Measurements from ENCODE around the gene ATP13A3.
"Not testable (repeated sequence)": the region's sequence is repeated elsewhere in the genome, so short reads cannot be mapped to it uniquely, and the experiment has no call there.

The ATP13A3 gene

DNA sequence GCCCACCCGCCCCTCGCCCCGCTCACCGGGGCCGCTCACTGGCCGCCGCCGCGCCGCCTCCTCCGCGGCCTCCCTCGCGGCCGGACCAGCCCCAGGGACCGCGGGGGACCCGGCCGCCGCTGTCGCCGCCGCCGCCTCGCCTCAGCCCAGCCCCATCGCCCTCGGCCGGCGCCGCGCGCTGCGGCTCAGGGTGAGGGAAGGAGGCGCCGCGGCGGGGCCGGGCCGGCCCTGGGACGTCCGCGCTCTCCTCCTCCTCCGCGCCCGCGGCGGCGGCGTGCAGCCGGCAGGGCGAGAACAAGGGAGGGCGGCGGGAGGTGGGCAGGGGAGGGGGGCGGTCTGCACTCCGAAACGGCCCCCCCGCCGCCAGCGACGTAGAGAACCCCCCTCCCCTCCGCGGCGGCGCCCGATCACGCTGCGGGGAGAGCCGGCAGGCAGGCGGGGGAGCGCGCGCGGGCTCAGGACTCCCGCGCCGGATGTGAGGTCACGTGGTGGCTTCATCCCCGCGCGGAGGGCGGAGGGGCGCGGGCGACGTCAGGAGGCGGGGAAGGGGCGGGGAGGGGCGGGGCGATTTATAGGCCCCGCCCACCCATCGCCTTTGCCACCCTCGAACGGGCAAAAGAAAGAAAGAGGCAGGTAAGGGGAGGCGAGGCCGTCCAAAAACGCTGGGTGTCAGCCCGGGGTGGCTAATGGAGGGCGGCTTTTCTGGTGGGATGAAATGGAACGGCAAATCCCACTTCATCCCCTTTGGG, at the start of gene ATP13A3:
TSS of gene ATP13A3 (minus strand) at position 463 of the 749 bp plus-strand sequence. CDS start 24,812 bp downstream, outside the sequence.
- Mint-ChIP-seq H3K9me3 (no peaks in the 10 kb centered on the region), H3K36me3 (ENCODE audit: low read depth) (peaks cover 22% of the 10 kb centered on the region), H3K27ac (peak within 1 kb of the TSS; percentile 92), H3K4me3 (peak within 1 kb of the TSS; percentile 85), H3K4me1 (ENCODE audit: low read depth) (peaks cover 69% of the 10 kb centered on the region), H3K27me3 (no peaks in the 10 kb centered on the region)
- intact Hi-C loops (cut with micrococcal nuclease) = loop anchor here (5.0 kb wide), 1 partner anchor 86 kb away; no protein-coding TSS in a partner anchor

GRCh38 chr3:194535199-194535598, 48.4 kb upstream of the ATP13A3 start:
- peaks cover 16% of the 10 kb centered on the region for H3K9me3 Mint-ChIP-seq
- H3K4me1 Mint-ChIP-seq (ENCODE audit: low read depth) = peaks cover 36% of the 10 kb centered on the region

GRCh38 chr3:194534243-194534642, 47.4 kb upstream of the ATP13A3 start:
- Mint-ChIP-seq H3K36me3 (ENCODE audit: low read depth) (peaks cover 6% of the 10 kb centered on the region), H3K27ac (no peak overlapping the region), H3K27me3 (no peaks in the 10 kb centered on the region), H3K4me3 (no peak overlapping the region), H3K4me1 (ENCODE audit: low read depth) (peaks cover 28% of the 10 kb centered on the region), H3K9me3 (peaks cover 16% of the 10 kb centered on the region)
- intact Hi-C loops (cut with micrococcal nuclease) = no loop called here

More at GRCh38 chr3:194535199-194535598, 48.4 kb upstream of the ATP13A3 start:
- intact Hi-C loops (cut with micrococcal nuclease); H3K4me3 Mint-ChIP-seq; H3K36me3 Mint-ChIP-seq (ENCODE audit: low read depth); H3K27me3 Mint-ChIP-seq: not testable (repeated sequence)
- peak overlapping the region; percentile 6 for H3K27ac Mint-ChIP-seq

DNA sequence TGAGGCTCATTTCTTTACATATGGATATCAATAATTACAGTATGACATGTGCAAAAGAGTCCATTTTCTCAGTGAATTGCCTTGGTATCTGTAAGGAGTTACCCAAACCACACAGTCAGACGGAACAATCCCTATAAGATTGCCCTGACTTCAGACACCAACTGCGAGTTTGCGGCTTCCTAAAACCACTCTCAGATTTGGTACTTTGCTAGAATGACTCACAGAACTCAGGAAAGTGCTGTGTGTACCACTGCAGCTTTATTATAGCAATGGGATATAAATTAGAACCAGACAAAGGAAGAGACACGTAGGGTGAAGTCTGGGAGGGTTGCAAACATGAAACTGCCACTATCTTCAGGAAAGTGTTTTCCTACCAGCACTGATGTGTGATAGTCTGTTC, 45.8 kb upstream of the ATP13A3 start:
- peaks cover 16% of the 10 kb centered on the region for H3K9me3 Mint-ChIP-seq
- intact Hi-C loops (cut with micrococcal nuclease) = loop anchor here (1.0 kb wide), 1 partner anchor 38 kb away; no protein-coding TSS in a partner anchor
- peaks cover 28% of the 10 kb centered on the region for H3K4me1 Mint-ChIP-seq (ENCODE audit: low read depth)
- no peak overlapping the region for H3K4me3 Mint-ChIP-seq
- H3K27ac Mint-ChIP-seq = no peak overlapping the region
- peaks cover 6% of the 10 kb centered on the region for H3K36me3 Mint-ChIP-seq (ENCODE audit: low read depth)
- H3K27me3 Mint-ChIP-seq = no peaks in the 10 kb centered on the region

- H3K4me1 Mint-ChIP-seq (ENCODE audit: low read depth) = peaks cover 34% of the 10 kb centered on the region
- no peaks in the 10 kb centered on the region for H3K36me3 Mint-ChIP-seq (ENCODE audit: low read depth)
- intact Hi-C loops (cut with micrococcal nuclease) = loop anchor here (2.0 kb wide), 1 partner anchor 57 kb away; no protein-coding TSS in a partner anchor
- no peaks in the 10 kb centered on the region for H3K9me3 Mint-ChIP-seq
- no peak overlapping the region for H3K4me3 Mint-ChIP-seq
- H3K27ac Mint-ChIP-seq = peak overlapping the region; percentile 74
- no peaks in the 10 kb centered on the region for H3K27me3 Mint-ChIP-seq
Measured at GRCh38 chr3:194527726-194528125, 40.9 kb upstream of the ATP13A3 start.

- Mint-ChIP-seq H3K4me1 (ENCODE audit: low read depth) (peaks cover 29% of the 10 kb centered on the region), H3K27ac (peak overlapping the region; percentile 74), H3K9me3 (no peaks in the 10 kb centered on the region), H3K4me3 (no peak overlapping the region), H3K36me3 (ENCODE audit: low read depth) (no peaks in the 10 kb centered on the region), H3K27me3 (no peaks in the 10 kb centered on the region)
- intact Hi-C loops (cut with micrococcal nuclease) = loop anchor here (2.0 kb wide), 1 partner anchor 59 kb away; no protein-coding TSS in a partner anchor
Measured at GRCh38 chr3:194526164-194526563, 39.4 kb upstream of the ATP13A3 start.

DNA sequence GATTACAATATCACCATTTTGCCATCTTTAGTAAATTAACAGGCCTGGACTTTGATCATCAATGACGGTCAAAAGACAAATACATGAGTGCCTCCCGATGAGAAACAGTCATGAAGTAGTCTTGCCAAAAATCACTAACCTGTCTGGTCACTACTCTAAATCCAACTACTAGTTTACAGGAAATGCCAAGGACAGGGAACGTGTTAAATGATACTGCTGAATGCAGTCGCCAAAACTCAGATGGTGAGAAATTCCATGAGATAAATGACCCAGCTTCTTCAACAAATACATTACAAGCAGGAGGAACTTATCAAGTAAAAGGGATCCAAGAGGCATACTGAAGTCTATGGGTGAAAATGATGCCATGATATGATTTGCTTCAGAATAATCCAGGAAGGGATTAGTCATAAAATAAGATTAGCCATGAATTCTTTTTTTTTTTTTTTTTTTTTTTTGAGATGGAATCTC, 35.8 kb upstream of the ATP13A3 start:
- intact Hi-C loops (cut with micrococcal nuclease) = loop anchor here (2.0 kb wide), 1 partner anchor 34 kb away; no protein-coding TSS in a partner anchor
- H3K4me3 Mint-ChIP-seq = no peak overlapping the region
- peaks cover 32% of the 10 kb centered on the region for H3K4me1 Mint-ChIP-seq (ENCODE audit: low read depth)
- H3K9me3 Mint-ChIP-seq = no peaks in the 10 kb centered on the region
- H3K27me3 Mint-ChIP-seq = no peaks in the 10 kb centered on the region
- no peak overlapping the region for H3K27ac Mint-ChIP-seq
- H3K36me3 Mint-ChIP-seq (ENCODE audit: low read depth) = no peaks in the 10 kb centered on the region

- intact Hi-C loops (cut with micrococcal nuclease) = loop anchor here (2.0 kb wide), 1 partner anchor 33 kb away; no protein-coding TSS in a partner anchor
Measured at GRCh38 chr3:194521510-194522260, 34.9 kb upstream of the ATP13A3 start.

GRCh38 chr3:194520682-194521162, 33.9 kb upstream of the ATP13A3 start:
- intact Hi-C loops (cut with micrococcal nuclease); H3K4me3 Mint-ChIP-seq; H3K27me3 Mint-ChIP-seq; H3K27ac Mint-ChIP-seq; H3K9me3 Mint-ChIP-seq; H3K36me3 Mint-ChIP-seq (ENCODE audit: low read depth): not testable (repeated sequence)
- H3K4me1 Mint-ChIP-seq (ENCODE audit: low read depth) = peaks cover 19% of the 10 kb centered on the region

More at GRCh38 chr3:194521510-194522260, 34.9 kb upstream of the ATP13A3 start:
- Mint-ChIP-seq H3K4me1 (ENCODE audit: low read depth) (peaks cover 27% of the 10 kb centered on the region), H3K9me3 (no peaks in the 10 kb centered on the region), H3K27me3 (no peaks in the 10 kb centered on the region), H3K27ac (no peak overlapping the region), H3K36me3 (ENCODE audit: low read depth) (no peaks in the 10 kb centered on the region), H3K4me3 (no peak overlapping the region)

DNA sequence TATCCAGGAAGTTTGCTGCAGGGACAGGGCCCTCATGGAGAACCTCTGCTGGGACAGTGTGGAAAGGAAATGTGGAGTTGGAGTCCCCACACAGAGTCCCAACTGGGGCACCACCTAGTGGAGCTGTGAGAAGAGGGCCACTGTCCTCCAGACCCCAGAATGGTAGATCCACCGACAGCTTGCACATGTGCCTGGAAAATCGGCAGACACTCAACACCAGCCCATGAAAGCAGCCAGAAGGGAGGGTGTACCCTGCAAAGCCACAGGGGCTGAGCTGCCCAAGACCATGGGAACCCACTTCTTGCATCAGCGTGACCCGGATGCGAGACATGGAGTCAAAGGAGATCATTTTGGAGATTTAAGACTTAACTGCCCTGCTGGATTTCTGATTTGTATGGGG, 33.4 kb upstream of the ATP13A3 start:
- peaks cover 23% of the 10 kb centered on the region for H3K4me1 Mint-ChIP-seq (ENCODE audit: low read depth)
- H3K27me3 Mint-ChIP-seq; intact Hi-C loops (cut with micrococcal nuclease); H3K4me3 Mint-ChIP-seq; H3K9me3 Mint-ChIP-seq; H3K27ac Mint-ChIP-seq; H3K36me3 Mint-ChIP-seq (ENCODE audit: low read depth): not testable (repeated sequence)

- Mint-ChIP-seq H3K27ac (no peak overlapping the region), H3K4me3 (no peak overlapping the region), H3K4me1 (ENCODE audit: low read depth) (peaks cover 17% of the 10 kb centered on the region), H3K9me3 (no peaks in the 10 kb centered on the region), H3K27me3 (no peaks in the 10 kb centered on the region), H3K36me3 (ENCODE audit: low read depth) (no peaks in the 10 kb centered on the region)
- intact Hi-C loops (cut with micrococcal nuclease) = no loop called here
Measured at GRCh38 chr3:194518652-194519051, 31.9 kb upstream of the ATP13A3 start.

- no peaks in the 10 kb centered on the region for H3K27me3 Mint-ChIP-seq
- no peaks in the 10 kb centered on the region for H3K9me3 Mint-ChIP-seq
- no peak overlapping the region for H3K4me3 Mint-ChIP-seq
- H3K4me1 Mint-ChIP-seq (ENCODE audit: low read depth) = peaks cover 22% of the 10 kb centered on the region
- intact Hi-C loops (cut with micrococcal nuclease) = no loop called here
- H3K27ac Mint-ChIP-seq = no peak overlapping the region
- H3K36me3 Mint-ChIP-seq (ENCODE audit: low read depth) = no peaks in the 10 kb centered on the region
Measured at GRCh38 chr3:194517333-194517732, 30.5 kb upstream of the ATP13A3 start.

DNA sequence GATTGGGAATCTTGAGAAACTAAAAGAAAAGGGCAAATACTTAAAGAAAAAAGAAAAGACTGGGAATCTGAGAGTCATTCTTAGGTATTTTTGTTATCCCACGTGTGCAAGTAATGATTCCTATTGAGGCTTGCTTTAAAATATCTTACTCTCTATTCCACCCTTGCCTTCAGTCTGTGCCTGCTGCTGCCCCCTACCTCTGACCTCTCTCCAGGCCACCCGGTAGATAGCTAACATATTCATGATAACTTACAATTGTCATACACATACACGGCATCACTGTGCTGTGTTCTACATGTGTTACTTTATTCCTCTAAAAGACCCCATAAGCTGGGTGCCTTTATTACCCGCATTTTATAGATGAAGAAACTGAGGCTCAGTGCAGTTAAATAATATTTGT, 27.8 kb upstream of the ATP13A3 start:
- no peaks in the 10 kb centered on the region for H3K27me3 Mint-ChIP-seq
- no peaks in the 10 kb centered on the region for H3K9me3 Mint-ChIP-seq
- no peak overlapping the region for H3K4me3 Mint-ChIP-seq
- H3K4me1 Mint-ChIP-seq (ENCODE audit: low read depth) = peaks cover 10% of the 10 kb centered on the region
- H3K27ac Mint-ChIP-seq = no peak overlapping the region
- intact Hi-C loops (cut with micrococcal nuclease) = no loop called here
- no peaks in the 10 kb centered on the region for H3K36me3 Mint-ChIP-seq (ENCODE audit: low read depth)
